Epidermal melanocyte (primary cell): ENCODE data around the gene NGEF.

Experiments used
- DNase-seq: peaks from one replicate; pipeline ENCODE4 v3.0.0; 2011; ENCODE audit warnings: low spot score; ENCODE audit not compliant: insufficient read length

NGEF gene

GRCh38 chr2:233000886-233001750, 11.9 kb downstream of the NGEF start:
- no peak for DNase-seq

- DNase-seq, result no peak
Observed at GRCh38 chr2:232999354-232999753, 13.7 kb downstream of the NGEF start.

- no peak for DNase-seq
Observed at GRCh38 chr2:232998666-232998985, 14.4 kb downstream of the NGEF start.

- no peak for DNase-seq
Observed at GRCh38 chr2:232997749-232998665, 15.0 kb downstream of the NGEF start.

- no peak for DNase-seq
Observed at GRCh38 chr2:232994446-232994845, 18.6 kb downstream of the NGEF start.

GRCh38 chr2:232993231-232993821, 19.7 kb downstream of the NGEF start:
- no peak for DNase-seq

GRCh38 chr2:232986155-232986554, 26.9 kb downstream of the NGEF start:
- no peak for DNase-seq

- no peak for DNase-seq
Observed at GRCh38 chr2:232984451-232985207, 28.4 kb downstream of the NGEF start.

- DNase-seq, result no peak
Observed at GRCh38 chr2:232983669-232984140, 29.4 kb downstream of the NGEF start.

GRCh38 chr2:232982926-232983668, 30.0 kb downstream of the NGEF start:
- DNase-seq, result no peak

GRCh38 chr2:232981767-232982360, 31.2 kb downstream of the NGEF start:
- no peak for DNase-seq

- DNase-seq, result no peak
Observed at GRCh38 chr2:232981356-232981755, 31.7 kb downstream of the NGEF start.

GRCh38 chr2:232980683-232981082, 32.4 kb downstream of the NGEF start:
- no peak for DNase-seq

GRCh38 chr2:232979871-232980461, 33.1 kb downstream of the NGEF start:
- no peak for DNase-seq

- no peak for DNase-seq
Observed at GRCh38 chr2:232977438-232977971, 35.6 kb downstream of the NGEF start.

- no peak for DNase-seq
Observed at GRCh38 chr2:232976666-232977437, 36.2 kb downstream of the NGEF start.

- DNase-seq, result no peak
Observed at GRCh38 chr2:232976176-232976575, 36.9 kb downstream of the NGEF start.

GRCh38 chr2:232974396-232974795, 38.7 kb downstream of the NGEF start:
- no peak for DNase-seq

GRCh38 chr2:232973796-232974195, 39.3 kb downstream of the NGEF start:
- no peak for DNase-seq
